ENCODE data around the gene TRPV6.

TRPV6 gene

DNA sequence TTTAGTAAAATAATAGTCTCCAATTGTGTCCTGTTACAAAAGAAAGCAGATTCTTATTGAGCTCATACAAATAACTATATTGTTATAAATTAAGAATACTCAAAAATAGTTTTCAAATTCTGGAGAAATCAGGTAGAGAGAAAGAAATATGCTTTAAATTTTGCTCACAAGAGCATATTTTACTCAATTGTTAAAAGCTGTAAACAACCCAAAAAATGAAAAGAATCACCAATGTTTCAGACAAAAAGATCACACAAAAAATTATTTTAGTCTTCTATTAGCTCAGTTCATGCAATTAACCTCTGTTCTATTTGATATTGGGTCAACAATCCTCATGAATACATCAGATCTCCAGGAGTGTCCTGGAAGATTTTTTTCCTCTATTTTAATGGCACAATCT, 18.6 kb upstream of the TRPV6 start:
- TF ChIP-seq EZH2phosphoT487 (conservative IDR thresholded peaks at IDR 0.05; ENCODE audit: low read length) (no peak), CTCF (IDR thresholded peaks at IDR 0.05; ENCODE audit: insufficient read depth, low read length, poor library complexity, severe bottlenecking) (no peak)
- no peaks in the 10 kb centered on the region for H3F3A ChIP-seq (ENCODE audit: insufficient read depth)
- no peaks in the 10 kb centered on the region for H3K36me3 ChIP-seq (ENCODE audit: low read length)
- no peaks in the 10 kb centered on the region for H3K27me3 ChIP-seq (ENCODE audit: low read length)
- H3K9me3 ChIP-seq (ENCODE audit: insufficient read depth, low read length): peaks cover 5% of the 10 kb centered on the region
- H3K9ac ChIP-seq (ENCODE audit: low read length): no peak overlapping the region
- no peak overlapping the region for H3K4me2 ChIP-seq (ENCODE audit: low read depth, low read length, poor library complexity, severe bottlenecking)
- H3K27ac ChIP-seq (ENCODE audit: low read depth, low read length): no peak overlapping the region
- H3K4me3 ChIP-seq (ENCODE audit: insufficient read depth, low read length, poor library complexity, severe bottlenecking): no peak overlapping the region
- H2AFZ ChIP-seq (ENCODE audit: low read depth, low read length, severe bottlenecking): no peak overlapping the region
- H3K9me2 ChIP-seq (replicated peaks; ENCODE audit: insufficient read depth, low read length): no peaks in the 10 kb centered on the region
- no peaks in the 10 kb centered on the region for H3K79me2 ChIP-seq (ENCODE audit: insufficient read depth, low read length)
- no peaks in the 10 kb centered on the region for H4K20me1 ChIP-seq (ENCODE audit: low read depth, low read length)

- Histone ChIP-seq H4K20me1 (ENCODE audit: low read depth, low read length) (no peaks in the 10 kb centered on the region), H3K79me2 (ENCODE audit: insufficient read depth, low read length) (no peaks in the 10 kb centered on the region), H3K4me3 (ENCODE audit: insufficient read depth, low read length, poor library complexity, severe bottlenecking) (no peak overlapping the region), H3K9me3 (ENCODE audit: insufficient read depth, low read length) (peaks cover 5% of the 10 kb centered on the region), H3K9me2 (replicated peaks; ENCODE audit: insufficient read depth, low read length) (no peaks in the 10 kb centered on the region), H3K9ac (ENCODE audit: low read length) (no peak overlapping the region), H2AFZ (ENCODE audit: low read depth, low read length, severe bottlenecking) (no peak overlapping the region), H3F3A (ENCODE audit: insufficient read depth) (no peaks in the 10 kb centered on the region), H3K4me2 (ENCODE audit: low read depth, low read length, poor library complexity, severe bottlenecking) (no peak overlapping the region), H3K27ac (ENCODE audit: low read depth, low read length) (no peak overlapping the region), H3K36me3 (ENCODE audit: low read length) (no peaks in the 10 kb centered on the region), H3K27me3 (ENCODE audit: low read length) (no peaks in the 10 kb centered on the region)
- TF ChIP-seq EZH2phosphoT487 (conservative IDR thresholded peaks at IDR 0.05; ENCODE audit: low read length) (no peak), CTCF (IDR thresholded peaks at IDR 0.05; ENCODE audit: insufficient read depth, low read length, poor library complexity, severe bottlenecking) (no peak)
Measured at GRCh38 chr7:142901426-142902259, 16.1 kb upstream of the TRPV6 start.

- H4K20me1 ChIP-seq (ENCODE audit: low read depth, low read length): no peaks in the 10 kb centered on the region
- no peak overlapping the region for H3K4me3 ChIP-seq (ENCODE audit: insufficient read depth, low read length, poor library complexity, severe bottlenecking)
- H3K79me2 ChIP-seq (ENCODE audit: insufficient read depth, low read length): no peaks in the 10 kb centered on the region
- TF ChIP-seq CTCF (IDR thresholded peaks at IDR 0.05; ENCODE audit: insufficient read depth, low read length, poor library complexity, severe bottlenecking) (no peak), EZH2phosphoT487 (conservative IDR thresholded peaks at IDR 0.05; ENCODE audit: low read length) (no peak)
- H3K36me3 ChIP-seq (ENCODE audit: low read length): no peaks in the 10 kb centered on the region
- no peak overlapping the region for H2AFZ ChIP-seq (ENCODE audit: low read depth, low read length, severe bottlenecking)
- no peaks in the 10 kb centered on the region for H3F3A ChIP-seq (ENCODE audit: insufficient read depth)
- no peak overlapping the region for H3K4me2 ChIP-seq (ENCODE audit: low read depth, low read length, poor library complexity, severe bottlenecking)
- peaks cover 5% of the 10 kb centered on the region for H3K9me3 ChIP-seq (ENCODE audit: insufficient read depth, low read length)
- no peaks in the 10 kb centered on the region for H3K27me3 ChIP-seq (ENCODE audit: low read length)
- no peak overlapping the region for H3K27ac ChIP-seq (ENCODE audit: low read depth, low read length)
- H3K9me2 ChIP-seq (replicated peaks; ENCODE audit: insufficient read depth, low read length): no peaks in the 10 kb centered on the region
- H3K9ac ChIP-seq (ENCODE audit: low read length): no peak overlapping the region
Measured at GRCh38 chr7:142899661-142900060, 14.1 kb upstream of the TRPV6 start.
